ENCODE results near the gene ARL8A. TPM values are rescaled to one million over a fixed set of nuclear protein-coding genes. Genes with fewer than 3 reads are reported as not detected.

Gene ARL8A
- polyA plus RNA-seq, 1 experiment: 58.0 TPM

DNA sequence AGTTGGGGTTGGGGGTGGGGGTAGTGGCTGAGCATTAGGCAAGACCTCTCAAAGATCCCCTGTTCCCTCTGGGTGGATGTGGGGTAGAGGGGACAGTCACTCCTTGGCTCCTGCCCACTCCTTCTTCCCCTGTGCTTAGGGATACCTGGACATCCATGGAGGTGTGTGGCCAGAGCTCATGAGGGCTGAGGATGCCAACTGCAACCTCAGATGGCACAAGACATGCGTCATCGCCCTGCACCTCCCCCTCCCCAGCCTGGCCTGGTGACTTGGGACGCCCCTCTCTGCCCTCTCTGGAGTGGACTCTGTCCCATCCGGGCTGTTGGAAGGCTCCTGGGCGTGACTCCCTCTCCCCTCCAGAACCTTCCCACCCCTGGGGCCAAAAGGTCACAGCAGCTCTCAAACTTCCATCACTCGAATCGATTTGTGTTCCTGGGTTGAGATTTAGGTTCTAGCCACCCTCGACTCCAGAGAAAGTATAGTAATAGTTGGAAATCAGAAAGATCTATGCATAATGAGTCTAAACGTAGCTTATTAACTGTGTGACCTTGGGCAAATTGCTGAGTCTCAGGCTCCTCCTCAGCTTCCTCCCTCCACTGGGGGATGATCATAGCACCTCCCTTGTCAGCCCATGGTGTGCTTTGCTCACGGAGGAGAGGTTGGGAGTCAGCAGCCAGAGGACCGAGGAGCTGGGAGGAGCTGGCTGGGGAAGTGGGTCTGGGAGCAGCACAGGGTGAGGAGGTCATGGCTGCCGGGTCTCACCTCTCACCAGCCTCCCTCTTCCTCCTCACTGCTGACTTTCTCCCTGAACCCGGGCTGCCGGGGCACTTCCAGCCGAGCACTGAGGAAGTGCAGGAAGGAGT, 18.1 kb upstream of the ARL8A start:
- TF ChIP-seq, protein P1, sequence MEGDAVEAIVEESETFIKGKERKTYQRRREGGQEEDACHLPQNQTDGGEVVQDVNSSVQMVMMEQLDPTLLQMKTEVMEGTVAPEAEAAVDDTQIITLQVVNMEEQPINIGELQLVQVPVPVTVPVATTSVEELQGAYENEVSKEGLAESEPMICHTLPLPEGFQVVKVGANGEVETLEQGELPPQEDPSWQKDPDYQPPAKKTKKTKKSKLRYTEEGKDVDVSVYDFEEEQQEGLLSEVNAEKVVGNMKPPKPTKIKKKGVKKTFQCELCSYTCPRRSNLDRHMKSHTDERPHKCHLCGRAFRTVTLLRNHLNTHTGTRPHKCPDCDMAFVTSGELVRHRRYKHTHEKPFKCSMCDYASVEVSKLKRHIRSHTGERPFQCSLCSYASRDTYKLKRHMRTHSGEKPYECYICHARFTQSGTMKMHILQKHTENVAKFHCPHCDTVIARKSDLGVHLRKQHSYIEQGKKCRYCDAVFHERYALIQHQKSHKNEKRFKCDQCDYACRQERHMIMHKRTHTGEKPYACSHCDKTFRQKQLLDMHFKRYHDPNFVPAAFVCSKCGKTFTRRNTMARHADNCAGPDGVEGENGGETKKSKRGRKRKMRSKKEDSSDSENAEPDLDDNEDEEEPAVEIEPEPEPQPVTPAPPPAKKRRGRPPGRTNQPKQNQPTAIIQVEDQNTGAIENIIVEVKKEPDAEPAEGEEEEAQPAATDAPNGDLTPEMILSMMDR (IDR thresholded peaks at IDR 0.05; ENCODE audit: low read depth, low read length): no peak
- DNase-seq (ENCODE audit: low read depth, low spot score): no peak
- POLR2A ChIA-PET: no interaction called here
- no peak overlapping the region for H3K4me3 ChIP-seq (ENCODE audit: low read depth, low read length)
- no peaks in the 10 kb centered on the region; the same call in 1 of the 2 replicates for H3K9me3 ChIP-seq (ENCODE audit: control insufficient read depth, insufficient read depth, low read length)
- H3K27me3 ChIP-seq (ENCODE audit: control insufficient read depth, insufficient read depth, low read length): peaks cover 32% of the 10 kb centered on the region
- no peak overlapping the region for H3K27ac ChIP-seq (ENCODE audit: low read depth, low read length)
- CTCF ChIA-PET: interaction anchor here (0.7 to 2.2 kb wide), 2 partner anchors 8 to 27 kb away, joined by 3 to 11 read pairs; no protein-coding TSS in a partner anchor

DNA sequence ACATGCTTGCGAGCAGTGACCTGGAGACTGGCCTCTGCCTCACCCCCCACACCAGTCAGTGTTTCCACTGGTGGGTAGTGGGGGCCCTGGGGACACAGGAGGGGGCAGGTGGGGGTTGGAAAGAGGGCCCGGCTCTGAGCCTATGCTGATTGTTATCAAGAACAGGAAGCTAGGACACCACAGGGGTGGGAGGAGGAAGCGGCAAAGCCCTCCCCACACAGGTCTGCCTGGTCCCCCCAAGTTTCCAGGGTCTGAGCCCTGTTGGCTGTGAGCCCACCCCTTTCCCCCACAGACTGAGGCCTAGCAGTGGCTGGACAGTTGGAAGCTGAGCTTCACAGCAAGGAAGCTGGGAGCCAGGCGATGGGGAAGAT, 17.5 kb upstream of the ARL8A start:
- no peak overlapping the region for H3K27ac ChIP-seq (ENCODE audit: low read depth, low read length)
- H3K4me3 ChIP-seq (ENCODE audit: low read depth, low read length): no peak overlapping the region
- H3K27me3 ChIP-seq (ENCODE audit: control insufficient read depth, insufficient read depth, low read length): peaks cover 32% of the 10 kb centered on the region
- ChIA-PET CTCF (no interaction called here), POLR2A (no interaction called here)
- TF ChIP-seq, protein P1 (IDR thresholded peaks at IDR 0.05; ENCODE audit: low read depth, low read length): no peak
- H3K9me3 ChIP-seq (ENCODE audit: control insufficient read depth, insufficient read depth, low read length): no peaks in the 10 kb centered on the region; the same call in 1 of the 2 replicates
- no peak for DNase-seq (ENCODE audit: low read depth, low spot score)

DNA sequence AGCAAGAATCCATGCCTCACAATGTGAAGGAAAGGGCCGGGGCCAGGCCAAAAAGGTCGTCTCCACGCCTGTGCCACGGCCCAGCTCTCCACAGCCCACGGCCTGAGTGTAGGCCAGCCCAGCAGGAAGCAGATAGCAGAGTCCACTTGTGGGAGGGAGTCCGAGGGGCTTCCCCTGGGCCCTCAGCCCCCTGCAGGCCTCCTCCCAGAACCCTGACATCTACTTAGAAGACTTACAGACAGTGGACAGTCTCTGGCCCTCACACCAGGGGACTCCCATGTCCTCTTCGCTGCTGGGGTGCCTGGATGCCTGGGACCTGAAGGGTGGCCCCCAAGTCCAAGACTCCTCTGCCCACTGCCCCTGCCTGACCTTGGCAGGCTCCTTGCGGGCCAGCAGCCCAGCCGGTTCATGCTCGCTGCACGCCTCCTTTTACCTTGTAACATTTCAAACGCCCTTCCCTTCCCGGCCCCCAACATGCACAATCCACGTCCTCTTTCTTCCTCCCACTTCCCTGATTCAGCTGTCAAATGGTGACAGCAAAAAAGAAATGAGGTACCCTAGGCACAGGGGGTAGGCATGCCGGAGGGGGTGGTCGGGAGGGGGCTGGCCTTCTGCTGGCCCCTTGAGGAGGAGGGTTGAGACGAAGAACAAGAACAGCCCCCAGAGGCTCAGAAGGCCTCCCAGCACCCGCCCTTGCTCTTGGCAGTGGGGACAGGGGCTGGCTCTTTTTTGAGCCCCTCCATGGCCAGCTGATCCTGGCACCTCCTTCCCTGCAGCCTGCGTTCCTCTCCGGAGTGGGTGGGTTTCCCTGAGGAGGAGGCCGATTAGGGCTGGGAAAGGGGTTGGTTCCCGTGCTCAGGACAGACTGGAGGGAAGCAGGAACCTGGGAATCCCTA, 16.9 kb upstream of the ARL8A start:
- peaks cover 30% of the 10 kb centered on the region for H3K27me3 ChIP-seq (ENCODE audit: control insufficient read depth, insufficient read depth, low read length)
- CTCF ChIA-PET: no interaction called here
- no peak overlapping the region for H3K4me3 ChIP-seq (ENCODE audit: low read depth, low read length)
- no peak overlapping the region for H3K27ac ChIP-seq (ENCODE audit: low read depth, low read length)
- no peaks in the 10 kb centered on the region; the same call in 1 of the 2 replicates for H3K9me3 ChIP-seq (ENCODE audit: control insufficient read depth, insufficient read depth, low read length)
- POLR2A ChIA-PET: no interaction called here
- DNase-seq (ENCODE audit: low read depth, low spot score): no peak
- TF ChIP-seq, protein P1 (IDR thresholded peaks at IDR 0.05; ENCODE audit: low read depth, low read length): no peak

DNA sequence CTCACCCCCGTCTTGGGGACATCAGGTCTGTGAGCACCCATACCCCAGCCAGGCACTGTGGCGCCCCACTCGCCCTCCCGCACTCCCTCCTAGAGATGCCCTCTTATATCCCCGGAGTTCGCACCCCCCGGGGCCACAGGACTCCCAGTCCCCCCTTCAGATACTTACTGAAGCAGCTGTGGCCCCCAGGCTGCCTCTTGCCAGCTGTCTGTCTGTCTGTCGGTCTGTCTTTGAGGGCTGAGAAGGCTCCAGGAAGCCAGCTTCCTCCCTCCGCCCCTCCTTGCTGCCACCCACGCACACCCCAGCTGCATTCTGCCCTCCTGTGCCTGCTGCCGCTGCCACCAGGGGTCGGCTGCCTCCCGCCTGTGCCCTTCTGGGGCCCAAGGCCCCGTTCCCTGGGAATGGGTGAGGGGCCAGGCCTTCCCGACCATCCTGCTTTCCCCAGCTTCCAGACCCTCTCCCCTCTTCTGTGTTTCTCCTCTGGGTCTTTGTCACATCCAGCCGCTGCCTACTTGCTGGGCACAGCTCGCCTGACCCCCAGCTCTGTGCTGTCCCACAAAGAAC, 15.9 kb upstream of the ARL8A start, which contains the start of gene PTPN7:
PTPN7 (minus strand) TSS at position 226 of the 564 bp plus-strand sequence. CDS start 1,200 bp downstream, outside the sequence.
- CTCF ChIA-PET: interaction anchor here (1.2 kb wide), 1 partner anchor 24 kb away, joined by 3 read pairs; no protein-coding TSS in a partner anchor
- POLR2A ChIA-PET: no interaction called here
- H3K4me3 ChIP-seq (ENCODE audit: low read depth, low read length): no peak within 1 kb of the TSS
- DNase-seq (ENCODE audit: low read depth, low spot score): no peak
- no peaks in the 10 kb centered on the region for H3K9me3 ChIP-seq (ENCODE audit: control insufficient read depth, insufficient read depth, low read length)
- peaks cover 25% of the 10 kb centered on the region for H3K27me3 ChIP-seq (ENCODE audit: control insufficient read depth, insufficient read depth, low read length)
- TF ChIP-seq, protein P1 (IDR thresholded peaks at IDR 0.05; ENCODE audit: low read depth, low read length): no peak
- no peak within 1 kb of the TSS for H3K27ac ChIP-seq (ENCODE audit: low read depth, low read length)

Measured in AG04450 (cell line).